G401 (cell line): Measurements from ENCODE around the gene OSBP2. TPM values are rescaled to one million over a fixed set of nuclear protein-coding genes. Genes with fewer than 3 reads are reported as not detected.

Experiments
- DNase-seq: peaks from one replicate; pipeline ENCODE4 v3.0.0-alpha.2; 2015; ENCODE audit warnings: low spot score
- in situ Hi-C: cut with HindIII; loops from 2 replicates; pipeline ENCODE4 v1.10.0; 2016; ENCODE audit warnings: low sequenced_read_pairs, mixed read lengths
- total RNA-seq: library from RNA; depleted of rRNA; stranded (reverse); fragments of >200 nt; shearing (Covaris generic); gene quantifications from 2 replicates; pipeline ENCODE4 v1.2.3, GENCODE V29; 2014

Gene OSBP2
- total RNA-seq, 1 experiment from 2014 or later: 4.4 TPM

GRCh38 chr22:30882974-30883533 lies 188.4 kb downstream of the OSBP2 start:
- no peak for DNase-seq
- in situ Hi-C loops: no loop called here

GRCh38 chr22:30883586-30884145 lies 189.0 kb downstream of the OSBP2 start:
- in situ Hi-C loops: no loop called here
- no peak for DNase-seq

GRCh38 chr22:30884211-30885000 lies 189.7 kb downstream of the OSBP2 start:
- in situ Hi-C loops: no loop called here
- no peak for DNase-seq

- no peak for DNase-seq
- in situ Hi-C loops: no loop called here
Measured at GRCh38 chr22:30885001-30885366, 190.3 kb downstream of the OSBP2 start.

GRCh38 chr22:30885591-30885990 lies 190.9 kb downstream of the OSBP2 start:
- no peak for DNase-seq
- in situ Hi-C loops: no loop called here

- in situ Hi-C loops: no loop called here
- no peak for DNase-seq
Measured at GRCh38 chr22:30887453-30887852, 192.8 kb downstream of the OSBP2 start.

GRCh38 chr22:30887861-30888260 lies 193.2 kb downstream of the OSBP2 start:
- no peak for DNase-seq
- in situ Hi-C loops: no loop called here

- in situ Hi-C loops: no loop called here
- no peak for DNase-seq
Measured at GRCh38 chr22:30889268-30889995, 194.8 kb downstream of the OSBP2 start.

- in situ Hi-C loops: no loop called here
- DNase-seq: no peak
Measured at GRCh38 chr22:30889996-30890480, 195.4 kb downstream of the OSBP2 start.

- in situ Hi-C loops: no loop called here
- DNase-seq: no peak
Measured at GRCh38 chr22:30890686-30891442, 196.2 kb downstream of the OSBP2 start.

- in situ Hi-C loops: no loop called here
- no peak for DNase-seq
Measured at GRCh38 chr22:30891443-30891755, 196.7 kb downstream of the OSBP2 start.

GRCh38 chr22:30891781-30892180 lies 197.1 kb downstream of the OSBP2 start:
- in situ Hi-C loops: no loop called here
- no peak for DNase-seq

- in situ Hi-C loops: no loop called here
- no peak for DNase-seq
Measured at GRCh38 chr22:30892286-30892685, 197.6 kb downstream of the OSBP2 start.

- no peak for DNase-seq
- in situ Hi-C loops: no loop called here
Measured at GRCh38 chr22:30892731-30893221, 198.1 kb downstream of the OSBP2 start.

GRCh38 chr22:30893434-30894370 lies 199.0 kb downstream of the OSBP2 start:
- DNase-seq: no peak
- in situ Hi-C loops: no loop called here

- DNase-seq: no peak
- in situ Hi-C loops: no loop called here
Measured at GRCh38 chr22:30894371-30894740, 199.7 kb downstream of the OSBP2 start.

- in situ Hi-C loops: no loop called here
- no peak for DNase-seq
Measured at GRCh38 chr22:30902496-30903357, 208.1 kb downstream of the OSBP2 start.
